HG03060 (cell line): ENCODE data around the gene PAPPA.

ENCODE experiments used
- ATAC-seq: cut with Tn5 transposase; IDR thresholded peaks from one replicate; pipeline ENCODE4 v1.9.1; 2021; ENCODE audit warnings: low read depth, moderate number of reproducible peaks; ENCODE audit not compliant: unreplicated experiment

PAPPA gene

GRCh38 chr9:116448431-116448830 is 294.8 kb downstream of the PAPPA start:
- ATAC-seq = no peak

GRCh38 chr9:116449949-116450348 is 296.4 kb downstream of the PAPPA start:
- ATAC-seq = no peak

GRCh38 chr9:116450378-116451139 is 297.0 kb downstream of the PAPPA start:
- peak; percentile 91 for ATAC-seq

DNA sequence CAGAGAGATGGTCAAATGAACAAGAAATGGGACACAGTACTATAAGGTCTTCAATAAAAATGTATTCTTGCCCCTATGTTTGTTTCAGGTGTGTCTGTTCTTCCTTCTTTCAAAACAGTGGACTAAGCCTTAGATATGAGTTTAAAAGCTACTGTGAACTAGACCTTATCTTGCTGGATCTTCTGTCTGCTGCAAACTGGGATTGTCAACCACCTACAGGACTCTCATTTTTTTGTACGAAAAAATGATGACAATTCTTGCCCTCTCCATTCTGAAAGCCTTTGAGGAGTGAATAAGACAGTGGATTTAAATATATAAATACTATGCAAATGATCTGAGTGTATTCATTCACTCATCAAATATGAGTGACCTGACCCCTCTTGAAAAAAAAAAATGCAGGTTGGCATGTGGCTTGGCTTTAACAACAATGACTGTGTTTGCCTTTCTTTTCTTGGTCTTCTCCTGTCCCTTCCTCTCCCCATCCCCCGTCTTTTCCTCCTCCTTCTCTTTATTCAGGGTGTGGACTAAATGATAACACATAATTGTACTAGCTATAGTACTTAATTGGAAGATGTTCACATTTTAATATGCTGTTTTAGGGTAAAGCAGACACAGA is 298.0 kb downstream of the PAPPA start:
- ATAC-seq = no peak
